Left renal pelvis (tissue), 4 donors: ENCODE data around the gene VASN. TPM values are rescaled to one million over a fixed set of nuclear protein-coding genes. Genes with fewer than 3 reads are reported as not detected.
"Not testable (repeated sequence)": the region's sequence is repeated elsewhere in the genome, so short reads cannot be mapped to it uniquely, and the experiment has no call there.

Experiments
- DNase-seq, 4 donors: peaks; one replicate each; pipeline ENCODE4 v3.0.0-alpha.2; 2013; ENCODE audit warnings: low read depth in 4 of 4, low spot score in 3 of 4
- polyA plus RNA-seq, 4 donors: library from polyadenylated mRNA; unstranded; fragments of 120-200 nt; gene quantifications; one replicate each; pipeline ENCODE4 v1.2.1, GENCODE V29; 2013; ENCODE audit not compliant: insufficient read length in 4 of 4

VASN gene
- polyA plus RNA-seq, 4 donors = 35.7 to 68.7 (median 44.1) TPM

GRCh38 chr16:4383591-4384444 is 12.2 kb downstream of the VASN start:
- DNase-seq = no peak

DNA sequence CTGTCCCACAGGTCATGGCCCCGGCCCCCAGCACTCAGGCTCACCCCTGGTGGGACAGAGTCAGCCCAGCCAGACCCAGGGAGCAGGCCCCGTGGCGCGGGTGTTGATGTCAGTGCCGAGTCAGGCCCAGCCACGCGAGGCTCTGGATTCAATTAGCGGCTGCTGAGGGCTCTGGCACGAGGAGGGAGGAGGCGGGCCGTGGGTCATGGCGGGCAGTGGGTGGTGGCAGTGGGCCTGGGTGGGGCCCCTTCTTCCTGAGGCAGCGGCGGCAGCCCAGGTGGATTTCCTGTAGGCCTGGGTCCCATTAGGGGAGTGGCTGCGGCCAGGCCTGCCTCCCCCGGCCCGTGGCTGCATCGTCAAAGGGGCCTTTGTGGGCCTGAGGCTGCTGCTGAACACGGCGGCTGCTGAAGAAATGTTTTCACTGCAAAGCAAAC is 12.9 kb downstream of the VASN start:
- DNase-seq = no peak

DNA sequence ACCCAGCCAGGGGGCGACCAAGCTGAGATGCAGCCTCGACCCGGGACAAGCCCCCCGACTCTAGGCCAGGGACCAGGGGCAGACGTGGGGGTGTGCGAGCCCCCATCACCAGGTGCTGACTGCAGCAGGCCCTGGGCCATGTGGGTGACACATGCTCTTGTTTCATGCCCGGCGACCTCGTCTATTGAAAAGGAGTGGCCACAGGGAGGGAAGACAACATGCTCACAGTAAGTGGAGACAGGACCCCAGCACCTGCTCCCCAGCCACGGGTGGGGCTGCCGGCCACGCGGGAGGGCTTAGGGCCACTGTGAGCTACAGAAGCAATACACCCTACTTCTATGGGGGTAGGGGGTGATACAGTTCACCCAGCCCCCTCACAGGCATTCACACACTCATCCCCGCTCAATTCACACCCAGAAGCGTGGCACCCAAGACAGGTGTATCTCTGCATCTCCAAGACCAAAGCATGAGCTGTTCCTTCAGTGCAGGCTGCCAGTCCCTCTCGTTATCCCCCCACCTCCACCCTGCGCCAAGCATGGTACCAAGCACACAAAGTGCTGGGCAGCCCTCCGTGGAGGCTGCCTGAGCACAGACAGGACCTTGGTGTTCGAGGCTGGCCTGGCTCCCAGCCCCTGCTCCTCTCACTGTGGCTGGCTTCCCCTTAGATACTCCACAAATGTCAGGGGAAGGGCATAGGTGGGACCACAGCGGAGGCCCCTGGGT is 13.6 kb downstream of the VASN start:
- DNase-seq = no peak

DNA sequence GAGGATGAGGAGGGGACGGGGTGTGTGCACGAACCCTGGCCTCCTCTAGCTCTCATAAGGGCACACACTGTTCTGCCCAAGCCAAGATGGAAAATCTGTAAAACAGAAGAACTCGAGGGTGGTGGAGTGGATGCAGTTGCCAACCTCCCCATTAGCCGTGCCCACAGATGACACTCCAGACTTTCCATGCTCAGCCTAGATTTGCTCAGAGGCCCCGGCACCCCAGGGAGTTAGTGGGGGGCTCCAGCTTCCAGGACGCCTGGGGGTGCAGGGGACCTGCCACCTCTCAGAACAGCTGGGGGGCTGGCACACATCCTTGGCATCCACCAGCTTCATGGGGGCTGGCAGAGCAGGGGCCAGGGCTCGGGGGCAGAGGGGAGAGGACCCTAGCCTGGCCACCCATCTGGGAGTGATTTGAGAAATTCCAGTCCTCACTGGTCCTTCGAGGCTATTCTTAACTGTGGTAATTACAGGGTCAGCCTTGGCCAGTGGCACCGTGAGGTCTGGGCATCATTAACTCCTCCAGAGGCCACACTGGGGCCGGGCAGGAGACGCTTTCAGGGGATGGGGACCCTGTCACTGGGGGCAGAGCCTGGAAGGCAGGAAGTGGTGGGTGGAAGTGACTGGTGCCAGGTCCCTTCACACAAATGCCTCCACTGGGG is 14.3 kb downstream of the VASN start:
- no peak for DNase-seq

- no peak for DNase-seq
Observed at GRCh38 chr16:4386451-4386805, 14.8 kb downstream of the VASN start.

- DNase-seq = no peak
Observed at GRCh38 chr16:4386951-4387565, 15.4 kb downstream of the VASN start.

DNA sequence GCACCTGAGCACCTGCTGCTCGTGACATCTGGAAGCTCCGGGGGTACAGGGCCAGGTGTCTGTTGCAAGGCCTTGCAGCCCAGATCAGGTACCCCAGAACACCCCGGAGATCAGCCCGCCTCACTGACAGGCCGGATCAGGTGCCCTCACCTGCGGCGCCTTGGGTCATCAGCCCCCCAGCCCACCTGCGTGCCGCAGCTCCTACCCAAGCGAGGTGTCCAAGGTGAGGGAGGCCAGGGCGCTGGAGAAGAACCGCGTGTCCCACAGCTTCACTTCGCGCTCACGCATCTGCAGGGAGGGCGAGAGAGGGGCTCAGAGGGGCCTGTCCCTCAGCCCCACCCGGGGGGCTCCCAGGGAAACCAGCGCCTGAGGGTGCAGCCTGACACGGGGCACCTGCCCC is 16.1 kb downstream of the VASN start:
- DNase-seq = no peak

DNA sequence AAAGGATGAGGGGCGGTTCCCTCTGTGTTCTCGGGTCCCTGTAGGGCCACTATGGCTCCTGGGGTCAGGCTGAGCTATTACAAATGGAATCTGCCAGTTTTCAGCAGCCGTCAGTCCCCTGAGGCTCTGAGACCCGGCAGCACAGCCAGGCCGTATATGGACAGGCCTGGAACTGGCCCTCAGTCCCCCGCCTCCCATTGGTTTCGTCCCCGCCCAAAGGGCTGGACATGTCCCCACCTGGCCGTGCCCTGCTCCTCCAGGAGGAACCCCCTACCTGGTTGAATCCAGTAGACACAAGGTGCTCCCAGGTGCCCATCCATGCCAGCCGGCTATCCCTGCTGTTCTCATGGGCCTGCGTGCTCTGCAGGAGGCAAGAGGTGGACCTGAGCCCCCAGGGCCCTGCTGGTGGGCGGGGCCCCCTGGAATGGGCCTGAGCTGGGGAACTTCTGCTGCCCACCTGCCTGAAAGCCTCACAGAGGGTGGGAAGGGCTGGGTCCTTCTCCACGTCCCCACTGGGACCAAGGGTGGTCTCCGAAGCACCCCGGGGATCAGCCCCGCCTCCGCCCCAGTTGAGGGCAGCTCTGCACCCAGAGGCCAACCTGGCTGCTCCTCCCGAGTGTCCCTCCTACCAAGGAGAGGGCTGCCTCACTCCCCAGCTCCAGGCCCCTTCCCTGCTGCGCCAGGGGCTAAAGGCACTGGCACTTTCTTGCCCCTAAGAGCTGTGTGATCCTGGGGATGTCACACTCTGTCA is 16.8 kb downstream of the VASN start:
- no peak for DNase-seq

- DNase-seq = no peak
Observed at GRCh38 chr16:4389051-4389955, 17.7 kb downstream of the VASN start.

GRCh38 chr16:4390266-4391260 is 18.9 kb downstream of the VASN start:
- DNase-seq = no peak

DNA sequence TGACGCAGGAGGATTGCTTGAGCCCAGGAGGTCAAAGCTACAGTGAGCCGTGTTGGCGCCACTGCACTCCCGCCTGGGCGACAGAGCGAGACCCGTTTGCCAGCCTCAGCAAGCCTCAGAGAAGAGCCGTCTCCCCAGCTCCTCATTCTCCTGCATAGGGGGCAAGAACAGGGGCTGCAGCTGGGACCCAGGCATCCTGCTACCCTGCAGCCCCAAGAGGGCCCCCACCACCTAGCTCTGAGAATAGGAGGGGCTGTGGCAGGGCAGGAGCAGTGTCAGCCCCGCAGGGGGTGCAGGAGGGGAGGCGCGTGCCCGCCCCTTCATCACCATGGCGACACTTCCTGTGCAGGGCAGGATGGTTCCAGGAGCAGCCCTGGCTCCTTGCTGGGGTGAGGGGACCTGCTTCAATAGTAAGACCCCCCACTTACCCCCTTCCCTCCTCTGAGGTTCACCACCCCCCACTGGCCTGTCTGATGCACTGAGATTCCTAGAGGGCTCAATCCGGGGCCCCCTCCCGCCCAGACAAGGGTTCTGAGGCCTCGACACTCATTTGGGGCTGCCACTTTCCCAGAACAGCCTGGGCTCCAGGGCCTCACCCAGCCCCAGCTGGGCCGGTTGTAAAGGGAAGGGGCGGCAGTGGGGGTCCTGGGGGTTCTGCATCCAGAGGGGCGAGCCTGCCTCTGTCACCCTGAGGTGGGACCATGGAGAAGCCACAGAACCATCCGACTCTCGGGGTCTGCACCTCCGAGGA is 20.2 kb downstream of the VASN start:
- no peak for DNase-seq

- DNase-seq = peak in 1 of 4 donors; percentile 77
Observed at GRCh38 chr16:4392382-4393239, 21.0 kb downstream of the VASN start.

- no peak for DNase-seq
Observed at GRCh38 chr16:4393240-4393600, 21.6 kb downstream of the VASN start.

DNA sequence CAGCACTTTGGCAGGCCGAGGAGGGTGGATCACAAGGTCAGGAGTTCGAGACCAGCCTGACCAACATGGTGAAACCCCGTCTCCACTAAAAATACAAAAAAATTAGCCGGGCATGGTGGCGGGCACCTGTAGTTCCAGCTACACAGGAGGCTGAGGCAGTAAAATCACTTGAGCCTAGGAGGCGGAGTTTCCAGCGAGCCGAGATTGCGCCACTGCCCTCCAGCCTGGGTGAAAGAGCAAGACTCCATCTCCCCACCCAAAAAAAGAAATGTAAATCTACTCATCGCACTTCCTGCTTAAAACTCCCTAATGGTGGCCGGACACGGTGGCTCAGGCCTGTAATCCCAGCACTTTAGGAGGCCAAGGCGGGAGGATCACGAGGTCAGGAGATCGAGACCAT is 22.2 kb downstream of the VASN start:
- not testable (repeated sequence) for DNase-seq

DNA sequence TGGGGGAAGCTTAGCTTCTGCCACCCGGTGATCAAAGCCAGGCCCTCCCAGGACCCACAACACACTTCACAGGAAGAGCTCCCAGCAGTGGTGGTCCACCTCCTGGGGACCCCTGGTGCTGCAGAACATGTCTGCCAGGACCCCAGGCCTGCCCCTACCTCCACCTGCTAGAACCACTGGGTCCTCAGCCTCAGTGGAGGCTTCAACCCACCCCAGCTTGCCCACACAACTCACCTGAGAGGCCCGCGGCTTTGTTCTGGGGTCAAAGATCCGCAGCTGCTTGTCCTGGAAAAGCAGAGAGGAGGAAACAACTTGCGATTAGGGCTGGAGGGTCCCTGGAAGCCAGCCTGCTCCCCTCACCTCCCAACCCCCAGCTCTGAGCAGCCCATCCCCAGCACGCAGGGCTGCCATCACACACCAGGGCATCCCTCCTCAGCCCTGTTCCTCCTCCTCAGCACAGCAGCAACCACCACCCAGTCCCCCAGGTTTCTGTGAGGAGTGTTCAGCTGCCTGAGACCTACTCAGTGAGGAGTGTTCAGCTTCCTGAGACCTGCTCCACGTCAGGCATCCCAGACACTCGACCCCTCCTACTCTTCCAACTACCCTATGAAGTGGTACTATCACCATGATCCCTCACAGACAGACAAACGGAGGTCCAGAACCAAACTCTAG is 23.5 kb downstream of the VASN start:
- no peak for DNase-seq
